Endometrium (tissue), 2 donors: ENCODE results near the gene CHST13.
"Not testable (repeated sequence)": the region's sequence is repeated elsewhere in the genome, so short reads cannot be mapped to it uniquely, and the experiment has no call there.

ENCODE experiments used
- FAIRE-seq: peaks from 2 replicates; lab custom pipeline; 2012; peaks lifted over from hg19 to GRCh38; lab: Jason Lieb, UNC
- donor health status: control.
- donor health status: control.

CHST13 gene

GRCh38 chr3:126555795-126556636, 32.1 kb downstream of the CHST13 start:
- FAIRE-seq = no peak

- FAIRE-seq = no peak
These were observed 32.9 kb downstream of the CHST13 start for GRCh38 chr3:126556637-126557414.

- no peak for FAIRE-seq
These were observed 33.4 kb downstream of the CHST13 start for GRCh38 chr3:126557415-126557745.

- FAIRE-seq = no peak
These were observed 33.8 kb downstream of the CHST13 start for GRCh38 chr3:126557761-126558160.

GRCh38 chr3:126558336-126559071, 34.5 kb downstream of the CHST13 start, which contains the start of gene C3orf22:
Gene C3orf22, minus strand, starts transcription at chr3:126558932. Its CDS starts 5,542 bp downstream, at chr3:126553390.
- no peak for FAIRE-seq

GRCh38 chr3:126562737-126563276, 38.9 kb downstream of the CHST13 start:
- no peak for FAIRE-seq

GRCh38 chr3:126567696-126568438, 43.9 kb downstream of the CHST13 start:
- FAIRE-seq = no peak

GRCh38 chr3:126568776-126569342, 44.9 kb downstream of the CHST13 start:
- FAIRE-seq = no peak

- no peak for FAIRE-seq
These were observed 45.5 kb downstream of the CHST13 start for GRCh38 chr3:126569390-126569975.

- no peak for FAIRE-seq
These were observed 46.2 kb downstream of the CHST13 start for GRCh38 chr3:126570103-126570541.

GRCh38 chr3:126571078-126571477, 47.1 kb downstream of the CHST13 start:
- FAIRE-seq = no peak

GRCh38 chr3:126573492-126574117, 49.6 kb downstream of the CHST13 start:
- no peak for FAIRE-seq

GRCh38 chr3:126577261-126577660, 53.3 kb downstream of the CHST13 start:
- FAIRE-seq = no peak

GRCh38 chr3:126578702-126579101, 54.7 kb downstream of the CHST13 start:
- FAIRE-seq = no peak

GRCh38 chr3:126580746-126581145, 56.8 kb downstream of the CHST13 start:
- FAIRE-seq = no peak

GRCh38 chr3:126581569-126581968, 57.6 kb downstream of the CHST13 start:
- no peak for FAIRE-seq

- FAIRE-seq = no peak
These were observed 58.4 kb downstream of the CHST13 start for GRCh38 chr3:126582311-126582710.

GRCh38 chr3:126591515-126591914, 67.6 kb downstream of the CHST13 start:
- FAIRE-seq = not testable (repeated sequence)
